ENCODE results near the gene TARDBP.
"Not testable (repeated sequence)": the region's sequence is repeated elsewhere in the genome, so short reads cannot be mapped to it uniquely, and the experiment has no call there.

Gene TARDBP

DNA sequence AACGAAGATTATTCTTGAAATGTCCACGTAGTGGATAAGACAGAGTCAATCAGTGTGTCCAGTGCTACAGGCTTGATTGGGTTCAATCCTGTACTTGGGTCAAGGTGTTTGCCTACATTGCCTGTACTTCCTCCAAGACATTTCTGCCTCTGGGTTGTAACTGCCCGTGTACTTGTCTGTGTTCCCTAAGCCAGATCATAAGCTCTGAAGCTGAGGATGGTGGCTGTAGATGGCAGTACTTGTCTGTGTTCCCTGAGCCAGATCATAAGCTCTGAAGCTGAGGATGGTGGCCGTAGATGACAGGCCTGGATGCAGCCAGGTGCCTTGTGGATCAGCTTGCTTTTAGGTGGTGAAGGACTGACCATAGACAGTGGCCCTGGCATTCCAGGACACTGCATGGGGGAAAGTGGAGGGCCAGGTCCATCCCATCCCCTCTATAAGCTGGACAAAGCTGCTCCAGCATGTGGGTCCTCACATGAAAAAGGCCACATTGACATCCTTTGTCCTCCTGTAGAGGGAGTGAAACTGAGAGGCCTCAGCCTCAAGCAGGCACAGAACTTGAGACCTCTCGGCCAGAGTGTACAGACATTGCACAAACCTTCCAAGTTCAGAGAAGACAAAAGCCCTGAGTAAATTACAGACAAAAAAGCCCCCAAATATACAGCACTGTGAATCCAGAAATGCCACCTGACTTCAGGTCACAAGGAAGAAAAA is 49.4 kb downstream of the TARDBP start:
- no peak for FAIRE-seq

DNA sequence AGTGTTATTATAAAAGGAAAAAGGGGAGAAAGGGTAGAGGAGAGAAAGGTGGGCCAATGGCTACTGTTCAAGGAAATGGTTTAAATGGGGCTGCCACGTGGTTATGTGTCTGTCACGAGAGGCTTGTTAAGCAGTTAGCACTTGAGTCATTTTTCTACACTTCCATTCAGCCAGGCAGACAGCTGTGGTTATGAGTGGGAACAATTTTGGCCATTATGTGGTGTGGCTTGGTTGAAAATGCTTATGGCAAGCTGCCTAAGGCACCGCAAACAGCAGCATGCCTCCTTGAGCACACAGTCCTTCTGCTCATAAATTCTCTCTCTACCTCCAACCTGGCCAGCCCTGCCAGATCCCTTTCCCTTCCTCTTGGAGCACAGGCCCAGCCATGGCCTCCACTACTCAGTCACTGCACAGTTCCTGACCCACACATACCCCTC is 50.5 kb downstream of the TARDBP start:
- no peak for FAIRE-seq

DNA sequence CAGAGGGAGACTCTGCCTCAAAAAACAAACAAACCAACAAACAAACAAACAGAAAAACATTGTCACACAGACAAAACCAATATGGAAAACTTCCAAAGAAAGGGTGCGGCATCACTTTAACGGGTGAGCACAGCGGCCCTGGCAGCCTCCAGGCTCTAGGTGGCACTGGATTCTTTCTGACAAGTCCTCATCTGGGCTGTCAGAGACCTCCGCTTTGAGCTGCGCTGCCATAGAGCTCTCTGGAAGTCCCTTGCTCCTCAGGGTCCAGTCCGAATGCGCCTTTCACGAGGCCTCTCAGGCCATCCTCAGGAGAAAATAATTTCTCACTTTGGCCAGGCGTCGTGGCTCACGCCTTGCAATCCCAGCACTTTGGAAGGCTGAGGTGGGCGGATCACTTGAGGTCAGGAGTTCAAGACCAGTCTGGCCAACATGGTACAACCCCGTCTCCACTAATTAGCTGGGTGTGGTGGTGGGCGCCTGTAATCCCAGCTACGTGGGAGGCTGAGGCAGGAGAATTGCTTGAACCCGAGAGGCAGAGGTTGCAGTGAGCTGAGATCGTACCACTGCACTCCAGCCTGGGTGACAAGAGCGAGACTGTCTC is 51.6 kb downstream of the TARDBP start:
- not testable (repeated sequence) for FAIRE-seq

DNA sequence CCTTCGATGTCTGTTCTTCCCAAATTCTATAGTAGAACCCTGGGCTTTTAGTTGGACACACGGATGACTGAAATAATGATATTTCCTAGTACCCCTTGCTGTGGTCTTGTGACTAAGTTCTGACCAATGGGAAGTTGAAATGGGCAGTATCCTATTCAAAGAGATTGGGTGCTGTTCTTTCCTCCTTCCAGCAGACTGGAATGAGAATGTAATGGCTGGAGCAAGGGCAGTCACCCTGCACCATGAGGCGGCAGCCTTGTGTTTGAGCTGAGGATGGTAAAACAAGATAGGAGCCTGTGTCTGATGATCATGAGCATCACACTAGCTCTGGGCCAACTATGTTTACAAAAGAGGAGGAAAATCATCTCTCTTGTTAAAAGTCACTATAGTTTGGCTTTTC is 52.5 kb downstream of the TARDBP start:
- FAIRE-seq, result no peak

DNA sequence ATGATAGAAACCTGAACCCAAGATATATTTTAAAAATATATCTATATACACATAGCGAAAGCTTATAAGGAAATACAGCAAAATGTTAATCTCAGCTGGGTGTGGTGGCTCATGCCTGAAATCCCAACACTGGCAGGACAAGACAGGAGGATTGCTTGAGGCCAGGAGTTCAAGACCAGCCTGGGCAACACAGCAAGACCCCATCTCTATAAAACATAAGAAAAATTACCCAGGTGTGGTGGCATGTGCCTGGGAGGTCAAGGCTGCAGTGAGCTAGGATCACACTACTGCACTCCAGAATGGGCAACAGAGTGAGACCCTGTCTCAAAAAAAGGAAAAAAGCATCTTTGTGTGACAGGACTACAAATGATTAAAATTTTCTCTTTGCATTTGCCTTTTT is 53.3 kb downstream of the TARDBP start:
- FAIRE-seq, result no peak

DNA sequence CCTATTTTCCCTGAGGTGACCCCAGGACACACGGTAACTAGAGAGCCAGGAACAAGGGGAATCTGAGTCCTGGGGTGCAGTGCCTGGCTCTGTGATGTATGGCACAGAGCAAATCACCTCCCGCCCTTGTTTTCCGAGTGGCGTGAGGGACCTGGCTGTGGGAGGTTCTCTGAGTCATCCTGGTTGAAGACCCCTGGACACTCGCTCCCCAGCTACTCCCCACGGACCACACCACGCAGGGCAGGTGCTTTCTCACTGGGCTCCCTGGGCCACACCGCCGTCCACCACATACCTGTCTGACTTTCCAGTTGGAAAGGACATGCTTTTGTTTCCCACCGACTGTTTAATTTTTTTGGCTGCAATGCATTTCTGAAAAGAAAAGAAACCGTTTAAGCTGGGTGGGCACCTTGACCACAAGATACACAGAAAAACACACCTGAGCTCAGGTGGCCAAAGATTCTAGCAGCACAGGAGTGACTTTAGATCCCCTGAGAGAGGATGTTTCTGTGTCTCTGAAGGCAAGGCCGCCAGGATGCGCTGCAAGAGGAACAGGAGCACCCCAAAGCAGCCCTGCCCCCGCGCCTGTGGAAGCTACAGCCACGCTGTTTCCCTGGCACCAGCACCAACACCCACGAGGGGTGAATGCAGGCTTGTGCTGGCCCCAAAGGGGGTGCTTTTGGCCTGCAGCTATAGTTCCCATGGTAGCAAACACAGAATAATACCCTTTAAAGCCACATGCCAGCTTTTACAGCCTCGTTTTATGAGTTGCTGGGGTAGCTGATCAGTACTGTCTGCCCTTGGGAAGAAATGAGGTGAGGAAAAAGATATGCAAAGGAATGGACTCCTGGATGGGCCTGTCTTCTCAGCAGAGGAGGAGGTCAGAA is 55.5 kb downstream of the TARDBP start:
- FAIRE-seq, result no peak

DNA sequence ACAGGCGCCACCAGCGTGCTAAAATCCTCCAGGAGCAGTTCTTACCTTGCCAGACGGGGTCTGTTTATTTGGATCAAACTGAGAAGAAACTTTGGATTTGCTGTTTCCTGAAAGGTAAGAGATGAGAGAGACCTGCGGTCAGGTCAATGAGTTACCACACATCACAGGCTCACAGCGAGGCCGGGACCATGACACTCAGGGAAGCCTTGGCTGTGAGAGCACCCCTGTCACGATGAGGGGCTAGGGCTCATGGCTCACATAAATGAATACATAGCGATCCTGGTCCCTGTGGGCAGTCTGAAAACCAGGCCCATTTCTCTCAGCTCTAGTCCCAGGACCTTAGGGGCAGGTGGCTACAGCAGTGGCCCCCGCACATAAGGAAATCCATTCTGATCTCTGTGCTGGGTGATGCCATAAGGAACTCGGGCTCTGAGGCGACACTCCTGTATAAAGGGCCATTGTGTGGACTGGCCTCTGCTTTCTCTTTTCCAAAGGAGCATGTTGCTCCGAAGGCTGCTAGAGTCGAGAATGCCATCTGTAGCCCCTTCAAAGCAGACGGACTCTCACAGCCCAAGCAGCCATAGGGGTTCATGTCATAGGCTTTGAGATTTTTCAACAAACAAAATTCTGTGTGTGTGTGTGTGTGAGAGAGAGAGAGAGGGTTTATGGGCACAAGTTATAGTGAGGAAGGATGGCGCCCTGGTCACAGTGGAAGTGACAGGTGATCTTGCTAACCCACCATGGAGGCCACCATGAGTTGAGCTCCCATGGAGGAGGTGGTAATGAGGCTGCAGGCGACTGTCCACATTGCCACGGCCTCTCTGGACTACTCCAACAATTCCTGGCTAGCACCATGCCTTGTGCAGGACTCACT is 56.4 kb downstream of the TARDBP start:
- FAIRE-seq, result no peak

DNA sequence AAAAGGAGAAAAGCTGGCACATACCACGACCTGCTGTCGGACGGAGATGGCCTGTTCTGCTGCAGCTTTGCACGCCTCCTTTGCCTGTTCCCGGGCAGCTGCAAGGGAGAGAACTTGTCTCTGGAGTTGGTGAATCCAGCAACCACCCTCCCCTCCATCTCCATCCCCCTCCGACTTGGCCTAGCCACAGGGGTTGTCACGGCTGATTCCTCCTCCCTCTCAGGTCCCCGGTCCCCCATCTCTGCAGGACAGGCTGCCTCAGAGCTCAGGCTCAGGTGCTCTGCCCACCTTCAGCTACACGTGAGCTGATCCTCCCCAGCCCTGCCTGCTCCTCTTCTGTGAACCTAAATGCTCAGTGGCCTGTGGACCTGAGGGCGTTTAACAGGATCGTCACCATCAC is 58.4 kb downstream of the TARDBP start:
- FAIRE-seq, result no peak

DNA sequence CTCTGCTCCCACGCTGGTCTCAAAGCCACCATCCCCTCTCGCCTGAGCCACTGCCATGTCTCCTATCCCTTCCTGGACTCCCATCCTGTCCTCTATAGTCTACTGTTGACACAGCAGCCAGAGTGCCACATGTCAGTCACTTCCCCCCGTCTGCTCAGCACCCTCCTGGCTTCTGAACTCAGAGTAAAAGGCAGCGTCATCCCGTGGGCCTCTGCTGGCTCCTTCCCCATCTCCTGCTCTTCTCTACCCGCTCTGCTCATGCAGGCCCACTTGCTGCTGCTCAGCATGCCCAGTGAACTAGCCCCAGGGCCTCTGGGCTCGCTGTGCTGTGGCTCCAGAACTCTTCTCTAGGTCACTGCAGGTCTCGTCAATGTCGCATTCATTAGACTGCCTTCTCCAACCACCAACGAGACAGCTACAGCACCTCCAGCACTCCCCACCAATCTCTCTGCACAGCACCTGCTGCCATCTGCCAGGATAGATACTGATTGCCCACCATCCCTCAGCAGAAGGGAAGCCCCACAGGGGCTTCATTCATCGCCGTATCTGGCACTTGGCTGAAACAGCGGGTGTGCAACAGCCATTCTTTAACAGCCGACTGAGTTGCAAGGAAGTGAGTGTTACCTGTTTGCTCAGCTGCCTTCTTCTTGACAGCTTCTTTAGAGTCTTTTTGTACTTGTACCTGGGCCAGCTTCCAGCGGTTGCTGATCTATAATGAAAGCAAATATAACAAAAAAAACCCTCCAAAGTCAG is 59.2 kb downstream of the TARDBP start:
- FAIRE-seq, result no peak

DNA sequence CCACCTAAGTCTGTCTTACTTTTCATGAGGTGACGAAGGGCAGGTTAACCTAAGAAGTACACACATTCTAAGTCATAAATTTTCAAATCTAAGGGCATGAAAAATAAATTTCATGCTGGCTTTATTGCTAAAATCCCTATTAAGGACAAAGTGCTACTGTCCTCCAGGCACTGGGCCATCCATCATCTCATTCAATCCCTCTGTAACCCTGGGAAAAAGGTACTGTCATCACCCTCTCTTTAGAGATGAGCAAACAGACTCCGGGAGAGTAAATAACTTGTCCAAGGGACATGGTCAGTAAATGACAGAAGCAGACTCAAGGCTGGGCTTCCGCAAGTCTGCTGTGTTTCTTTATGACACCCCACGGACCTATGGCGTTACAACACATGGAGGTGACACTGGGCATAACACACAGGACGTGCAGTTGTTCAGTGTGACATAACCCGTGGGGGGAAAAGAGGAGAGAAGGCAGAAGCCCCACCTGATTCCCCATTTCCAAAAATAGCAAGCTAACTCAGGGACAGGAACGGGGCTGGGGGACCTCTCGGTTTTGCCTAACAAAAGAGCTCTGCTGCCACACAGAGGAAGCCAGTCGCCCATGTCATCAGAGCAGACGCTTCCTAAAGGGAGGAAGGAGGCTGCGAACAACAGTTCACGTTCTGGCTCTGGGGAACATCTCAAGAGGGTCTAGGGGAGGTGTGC is 59.9 kb downstream of the TARDBP start:
- no peak for FAIRE-seq

DNA sequence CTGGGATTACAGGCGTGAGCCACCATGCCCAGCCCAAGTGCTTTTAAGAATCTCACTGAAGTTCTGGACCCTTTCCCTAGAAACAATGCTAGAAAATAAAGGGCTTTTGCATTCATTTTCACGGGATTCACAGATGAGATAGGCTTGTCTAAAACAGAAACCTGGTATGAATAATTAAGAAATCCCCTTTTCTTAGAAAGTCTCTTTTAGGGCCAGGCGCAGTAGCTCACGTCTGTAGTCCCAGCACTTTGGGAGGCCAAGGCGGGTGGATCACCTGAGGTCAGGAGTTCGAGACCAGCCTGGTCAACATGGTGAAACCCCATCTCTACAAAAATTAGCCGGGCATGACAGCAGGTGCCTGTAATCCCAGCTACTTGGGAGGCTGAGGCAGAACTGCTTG is 60.9 kb downstream of the TARDBP start:
- not testable (repeated sequence) for FAIRE-seq
